Measurements from ENCODE around the gene COX19. TPM values are rescaled to one million over a fixed set of nuclear protein-coding genes. Genes with fewer than 3 reads are reported as not detected.
A peak's percentile ranks its signal among the peaks of the same experiment; 100 is the strongest.

COX19 gene
- total RNA-seq, 1 experiment from 2014 or later: 24.8 TPM

DNA sequence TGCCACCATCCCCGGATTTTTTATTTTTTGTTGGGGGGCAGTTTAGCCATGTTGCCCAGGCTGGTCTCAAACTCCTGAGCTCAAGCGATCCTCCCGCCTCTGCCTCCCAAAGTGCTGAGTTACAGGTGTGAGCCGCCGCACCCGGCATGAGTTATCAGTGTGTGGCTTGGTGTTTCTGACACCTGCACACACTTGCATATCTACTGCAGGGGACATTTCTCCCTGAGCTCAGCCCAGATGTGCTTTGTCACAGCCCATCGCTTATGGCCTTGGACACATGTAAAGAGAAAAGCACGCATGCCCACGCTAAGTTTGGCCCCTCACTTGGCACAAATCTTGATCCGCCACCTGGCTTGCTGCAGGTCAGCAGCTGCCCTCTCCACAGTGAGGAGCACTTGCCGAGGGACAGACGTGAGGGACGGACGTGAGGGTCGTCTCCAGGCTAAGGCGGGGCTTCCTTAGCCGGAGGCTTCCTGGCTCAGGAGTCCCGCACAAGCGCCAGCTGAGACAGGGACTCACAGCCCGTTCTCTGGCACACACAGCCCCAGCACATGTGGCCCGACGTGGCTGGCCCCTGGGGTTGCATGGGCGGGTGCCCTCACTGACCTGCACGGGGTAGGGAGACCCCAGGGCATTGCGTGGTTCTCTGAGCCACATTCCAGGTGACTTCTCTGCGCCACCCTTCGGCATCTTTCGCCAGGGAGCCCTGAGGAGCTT, 19.4 kb upstream of the COX19 start:
- H3K36me3 Mint-ChIP-seq (ENCODE audit: insufficient read depth, unreplicated experiment): peaks cover 45% of the 10 kb centered on the region
- Histone ChIP-seq H3K36me3 (ENCODE audit: control insufficient read depth, insufficient read depth, low read length) (peaks cover 2% of the 10 kb centered on the region; the same call in 1 of the 2 replicates), H3K27me3 (replicated peaks; ENCODE audit: control insufficient read depth, insufficient read depth, low read length) (no peaks in the 10 kb centered on the region), H3K9me3 (no peaks in the 10 kb centered on the region), H3K4me3 (ENCODE audit: low read depth, low read length) (no peak overlapping the region), H3K4me1 (peaks cover 13% of the 10 kb centered on the region)
- ChIA-PET CTCF (interaction anchor here (0.5 to 2.7 kb wide), 7 partner anchors 14 to 221 kb away, joined by 3 to 24 read pairs (median 4); a partner anchor contains a TSS), POLR2A (interaction anchor here (0.6 kb wide), 1 partner anchor 182 kb away, joined by 3 read pairs; no protein-coding TSS in a partner anchor)
- no peak for DNase-seq
- no peaks in the 10 kb centered on the region for H3K9me3 Mint-ChIP-seq (ENCODE audit: unreplicated experiment)
- BruUV-seq (replicated peaks): no TSS peak
- TF ChIP-seq, protein P1, sequence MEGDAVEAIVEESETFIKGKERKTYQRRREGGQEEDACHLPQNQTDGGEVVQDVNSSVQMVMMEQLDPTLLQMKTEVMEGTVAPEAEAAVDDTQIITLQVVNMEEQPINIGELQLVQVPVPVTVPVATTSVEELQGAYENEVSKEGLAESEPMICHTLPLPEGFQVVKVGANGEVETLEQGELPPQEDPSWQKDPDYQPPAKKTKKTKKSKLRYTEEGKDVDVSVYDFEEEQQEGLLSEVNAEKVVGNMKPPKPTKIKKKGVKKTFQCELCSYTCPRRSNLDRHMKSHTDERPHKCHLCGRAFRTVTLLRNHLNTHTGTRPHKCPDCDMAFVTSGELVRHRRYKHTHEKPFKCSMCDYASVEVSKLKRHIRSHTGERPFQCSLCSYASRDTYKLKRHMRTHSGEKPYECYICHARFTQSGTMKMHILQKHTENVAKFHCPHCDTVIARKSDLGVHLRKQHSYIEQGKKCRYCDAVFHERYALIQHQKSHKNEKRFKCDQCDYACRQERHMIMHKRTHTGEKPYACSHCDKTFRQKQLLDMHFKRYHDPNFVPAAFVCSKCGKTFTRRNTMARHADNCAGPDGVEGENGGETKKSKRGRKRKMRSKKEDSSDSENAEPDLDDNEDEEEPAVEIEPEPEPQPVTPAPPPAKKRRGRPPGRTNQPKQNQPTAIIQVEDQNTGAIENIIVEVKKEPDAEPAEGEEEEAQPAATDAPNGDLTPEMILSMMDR (IDR thresholded peaks at IDR 0.05; ENCODE audit: insufficient read depth in 1 of 2, low read depth in 1 of 2, low read length in 1 of 2, severe bottlenecking in 1 of 2, unreplicated experiment in 1 of 2): no peak
- no peak overlapping the region for H3K4me3 Mint-ChIP-seq (ENCODE audit: unreplicated experiment)
- no peaks in the 10 kb centered on the region for H3K27me3 Mint-ChIP-seq (ENCODE audit: insufficient read depth, unreplicated experiment)
- no peaks in the 10 kb centered on the region for H3K4me1 Mint-ChIP-seq (ENCODE audit: low read depth, unreplicated experiment)
- intact Hi-C loops (cut with micrococcal nuclease; ENCODE audit: unreplicated experiment): no loop called here
- H3K27ac Mint-ChIP-seq (ENCODE audit: unreplicated experiment): peak overlapping the region; percentile 42

DNA sequence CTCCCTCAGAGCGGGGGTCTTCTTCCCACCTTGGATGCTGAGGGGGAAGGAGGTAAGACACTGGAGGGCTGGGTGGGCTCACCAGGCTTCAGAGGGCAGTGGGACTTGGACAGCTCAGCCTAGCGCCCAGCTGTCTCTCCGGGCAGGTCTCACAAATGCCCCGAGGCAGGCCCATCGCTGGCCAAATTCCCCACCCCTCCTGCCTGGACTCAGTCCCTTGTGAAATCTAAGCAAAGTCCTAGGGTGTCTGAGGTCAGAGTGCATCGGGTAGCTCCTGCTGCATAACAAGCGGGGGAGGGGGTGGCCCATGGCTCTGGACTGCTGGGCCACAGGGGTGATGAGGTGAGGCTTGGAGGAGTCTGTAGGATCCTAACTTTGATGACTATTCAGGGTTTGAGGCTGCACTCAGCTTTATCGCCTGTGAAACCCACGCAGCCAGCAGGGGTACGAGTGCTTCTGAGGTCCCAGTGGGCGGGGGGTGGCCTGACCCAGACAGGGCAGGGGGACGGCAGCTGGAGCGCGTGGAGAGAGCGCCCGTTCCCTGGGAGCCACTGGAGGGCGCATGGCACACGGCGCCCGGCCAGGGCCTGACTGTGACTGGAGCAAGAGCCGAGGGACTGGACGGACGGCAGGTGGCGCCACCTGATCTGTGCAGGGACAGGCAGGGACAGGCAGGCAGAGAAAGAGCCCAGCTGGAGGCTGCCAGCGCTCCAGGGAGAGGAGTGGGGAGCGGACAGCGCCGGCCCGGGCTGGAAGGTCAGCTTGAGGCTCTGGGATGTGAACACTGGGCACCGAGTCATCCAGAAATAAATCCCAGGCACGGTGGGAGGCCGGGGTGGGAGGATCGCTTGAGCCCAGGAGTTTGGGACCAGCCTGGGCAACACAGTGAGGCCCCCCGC, 17.6 kb upstream of the COX19 start:
- H3K4me3 ChIP-seq (ENCODE audit: low read depth, low read length): no peak overlapping the region
- H3K4me1 Mint-ChIP-seq (ENCODE audit: low read depth, unreplicated experiment): no peaks in the 10 kb centered on the region
- ChIA-PET POLR2A (interaction anchor here (0.6 kb wide), 2 partner anchors 96 to 366 kb away, joined by 4 to 8 read pairs; no protein-coding TSS in a partner anchor), CTCF (interaction anchor here (0.6 to 2.7 kb wide), 24 partner anchors 11 to 721 kb away, joined by 3 to 33 read pairs (median 6); partner anchors contain the start of genes COX19, CYP2W1, GPER1 and GPR146)
- H3K36me3 ChIP-seq (ENCODE audit: control insufficient read depth, insufficient read depth, low read length): peaks cover 2% of the 10 kb centered on the region; the same call in 1 of the 2 replicates
- TF ChIP-seq, protein P1 (IDR thresholded peaks at IDR 0.05; ENCODE audit: insufficient read depth in 1 of 2, low read depth in 1 of 2, low read length in 1 of 2, severe bottlenecking in 1 of 2, unreplicated experiment in 1 of 2): peak; percentile 99 to 100
- peaks cover 47% of the 10 kb centered on the region for H3K36me3 Mint-ChIP-seq (ENCODE audit: insufficient read depth, unreplicated experiment)
- peak overlapping the region; percentile 31 for H3K4me3 Mint-ChIP-seq (ENCODE audit: unreplicated experiment)
- intact Hi-C loops (cut with micrococcal nuclease; ENCODE audit: unreplicated experiment): loop anchor here (1.0 kb wide), 3 partner anchors 72 to 183 kb away; a partner anchor contains a TSS
- H3K27me3 Mint-ChIP-seq (ENCODE audit: insufficient read depth, unreplicated experiment): no peaks in the 10 kb centered on the region
- peak; percentile 98 for DNase-seq
- no peaks in the 10 kb centered on the region for H3K9me3 Mint-ChIP-seq (ENCODE audit: unreplicated experiment)
- H3K27me3 ChIP-seq (replicated peaks; ENCODE audit: control insufficient read depth, insufficient read depth, low read length): no peaks in the 10 kb centered on the region
- H3K9me3 ChIP-seq: no peaks in the 10 kb centered on the region
- peak overlapping the region; percentile 58 for H3K27ac Mint-ChIP-seq (ENCODE audit: unreplicated experiment)
- peaks cover 13% of the 10 kb centered on the region for H3K4me1 ChIP-seq
- no TSS peak for BruUV-seq (replicated peaks)

Measured in Caco-2 (cell line).